ENCODE measurements around the gene CADM1. TPM values are rescaled to one million over a fixed set of nuclear protein-coding genes. Genes with fewer than 3 reads are reported as not detected.

The CADM1 gene
- total RNA-seq, 1 experiment from 2014 or later: 0.79 TPM

GRCh38 chr11:115179636-115180035 is 324.6 kb downstream of the CADM1 start (continued):
- no peak for TF ChIP-seq REST (IDR thresholded peaks at IDR 0.05; ENCODE audit: low read depth)

GRCh38 chr11:115178705-115179104 is 325.5 kb downstream of the CADM1 start:
- ATAC-seq (no peak), DNase-seq (ENCODE audit: low read depth, low spot score) (no peak)
- POLR2A ChIA-PET: no interaction called here
- Histone ChIP-seq H3K4me1 (ENCODE audit: control insufficient read depth in 1 of 2, insufficient read depth in 2 of 2, low read length in 2 of 2) (no peaks in the 10 kb centered on the region), H2AFZ (ENCODE audit: low read depth, low read length, poor library complexity, severe bottlenecking) (no peak overlapping the region), H3K9ac (ENCODE audit: low read length) (no peak overlapping the region), H3K4me2 (ENCODE audit: low read length) (no peak overlapping the region), H3K9me3 (ENCODE audit: control insufficient read depth in 1 of 2, insufficient read depth in 1 of 2, low read depth in 1 of 2, low read length in 2 of 2) (peaks cover 0 to 2% of the 10 kb centered on the region in 2 experiments; a peak in 2 of 4 replicates), H3K4me3 (replicated peaks in 1 of 2; ENCODE audit: low read depth in 1 of 2, low read length in 2 of 2) (no peak overlapping the region), H3K27ac (ENCODE audit: low read depth, low read length) (no peak overlapping the region), H3K79me2 (ENCODE audit: insufficient read depth, low read length) (no peaks in the 10 kb centered on the region), H3K27me3 (ENCODE audit: insufficient read depth, low read length) (no peaks in the 10 kb centered on the region), H3K36me3 (ENCODE audit: control insufficient read depth in 1 of 2, insufficient read depth in 2 of 2, low read length in 2 of 2) (no peaks in the 10 kb centered on the region), H3K9me2 (ENCODE audit: insufficient read depth) (no peaks in the 10 kb centered on the region), H4K20me1 (ENCODE audit: insufficient read depth) (no peaks in the 10 kb centered on the region; the same call in 1 of the 2 replicates)
- BruUV-seq (replicated peaks): no TSS peak
- RAD21 ChIA-PET (ENCODE audit: low non-redundant PET in 1 of 2, low total read pairs in 2 of 2, uncharacterized antibody in 2 of 2, unreplicated experiment in 2 of 2): no interaction called here
- intact Hi-C loops (cut with micrococcal nuclease): no loop called here
- CTCF ChIA-PET: interaction anchor here (0.7 kb wide), 1 partner anchor 155 kb away, joined by 3 read pairs; no protein-coding TSS in a partner anchor
- no peak for TF ChIP-seq SRF (IDR thresholded peaks at IDR 0.05; ENCODE audit: low read depth)
- no peak for TF ChIP-seq ZNF274 (IDR thresholded peaks at IDR 0.05; ENCODE audit: low read depth, low read length)
- no peak for TF ChIP-seq JUND (IDR thresholded peaks at IDR 0.05)
- TF ChIP-seq SIN3A (IDR thresholded peaks at IDR 0.05; ENCODE audit: low read depth): no peak
- TF ChIP-seq ATF3 (IDR thresholded peaks at IDR 0.05): no peak
- TF ChIP-seq EZH2 (IDR thresholded peaks at IDR 0.05): no peak
- TF ChIP-seq SP1 (IDR thresholded peaks at IDR 0.05; ENCODE audit: low read depth): no peak
- no peak for TF ChIP-seq POLR2A (IDR thresholded peaks at IDR 0.05; ENCODE audit: borderline replicate concordance, extremely low read depth, insufficient read depth, insufficient read length)
- TF ChIP-seq ZFX (IDR thresholded peaks at IDR 0.05): no peak
- TF ChIP-seq REST (IDR thresholded peaks at IDR 0.05; ENCODE audit: low read depth): no peak
- TF ChIP-seq EZH2phosphoT487 (IDR thresholded peaks at IDR 0.05; ENCODE audit: borderline replicate concordance): no peak
- no peak for TF ChIP-seq CTCF (IDR thresholded peaks at IDR 0.05 in 2 of 3, conservative IDR thresholded peaks at IDR 0.05 in 1 of 3; ENCODE audit: borderline replicate concordance in 1 of 3, insufficient read depth in 1 of 3, low read depth in 2 of 3, low read length in 2 of 3)
- TF ChIP-seq ELF1 (IDR thresholded peaks at IDR 0.05; ENCODE audit: borderline replicate concordance, low read depth): no peak
- TF ChIP-seq TCF7L2 (IDR thresholded peaks at IDR 0.05; ENCODE audit: borderline replicate concordance, extremely low read depth, insufficient read depth, insufficient read length): no peak

Data from HCT116 (cell line).